Naive thymus-derived CD4-positive, alpha-beta T cell (primary cell): ENCODE measurements around the gene MORN3. TPM values are rescaled to one million over a fixed set of nuclear protein-coding genes. Genes with fewer than 3 reads are reported as not detected.
A peak's percentile ranks its signal among the peaks of the same experiment; 100 is the strongest.
"Not testable (repeated sequence)": the region's sequence is repeated elsewhere in the genome, so short reads cannot be mapped to it uniquely, and the experiment has no call there.

Source experiments
- ATAC-seq: fragments of 150-1000 bp; cut with Tn5 transposase; 2 replicates; pipeline ENCODE4 v1.10.0; 2021; ENCODE audit warnings: mild to moderate bottlenecking, moderate library complexity
- CTCF ChIA-PET: fragments of 350-600 bp; sonication (Branson Sonifier 250); formaldehyde crosslinking; loops from one replicate; lab custom pipeline; 2021; ENCODE audit warnings: antibody characterized with exemption; lab: Charles Lee
- POLR2A ChIA-PET: fragments of 350-600 bp; sonication (Branson Sonifier 250); formaldehyde crosslinking; loops from one replicate; lab custom pipeline; 2021; ENCODE audit warnings: antibody characterized with exemption, inconsistent platforms; lab: Charles Lee
- DNase-seq, 9 donors: peaks; one replicate each; pipeline versions ENCODE4 v3.0.0 to v3.0.0-alpha.2; 2020 to 2022; ENCODE audit warnings: mixed read lengths in 1 of 9
- H3K27ac ChIP-seq: one replicate; pipeline ENCODE4 v1.7.0; 2013; ENCODE audit warnings: mild to moderate bottlenecking, low read depth, low read length, moderate library complexity
- H3K27me3 ChIP-seq, 2 donors: one replicate each; pipeline ENCODE4 v1.7.0; 2013; ENCODE audit warnings: low read length in 2 of 2, mild to moderate bottlenecking in 2 of 2, moderate library complexity in 2 of 2; ENCODE audit not compliant: control insufficient read depth in 2 of 2, insufficient read depth in 2 of 2
- H3K36me3 ChIP-seq, 3 experiments: 1 replicate in 2 of 3; 2 replicates in 1 of 3; pipeline ENCODE4 v1.7.0; 2013; ENCODE audit warnings: low read length in 3 of 3, mild to moderate bottlenecking in 3 of 3, moderate library complexity in 1 of 3; ENCODE audit not compliant: insufficient read depth in 3 of 3, control insufficient read depth in 2 of 3
- H3K4me1 ChIP-seq, 2 donors: one replicate each; pipeline ENCODE4 v1.7.0; 2013; ENCODE audit warnings: low read length in 2 of 2, mild to moderate bottlenecking in 2 of 2, moderate library complexity in 1 of 2; ENCODE audit not compliant: control insufficient read depth in 2 of 2, insufficient read depth in 2 of 2
- H3K4me3 ChIP-seq: 2 replicates; pipeline ENCODE4 v1.7.0; 2013; ENCODE audit warnings: mild to moderate bottlenecking, low read length
- H3K9me3 ChIP-seq, 3 experiments: 1 replicate in 2 of 3; 2 replicates in 1 of 3; pipeline ENCODE4 v1.7.0; 2013; ENCODE audit warnings: low read length in 3 of 3; ENCODE audit not compliant: control insufficient read depth in 2 of 3
- H3K27ac Mint-ChIP-seq, 9 donors: one replicate each; pipeline ENCODE4 v1.8.0; 2020 to 2022; ENCODE audit warnings: mixed read lengths in 9 of 9, mild to moderate bottlenecking in 8 of 9, moderate library complexity in 5 of 9, inconsistent platforms in 2 of 9
- H3K27me3 Mint-ChIP-seq, 5 donors: one replicate each; pipeline ENCODE4 v1.8.0; 2021 to 2022; ENCODE audit warnings: mixed read lengths in 5 of 5, mild to moderate bottlenecking in 1 of 5
- H3K36me3 Mint-ChIP-seq, 5 donors: one replicate each; pipeline ENCODE4 v1.8.0; 2020 to 2022; ENCODE audit warnings: mixed read lengths in 5 of 5, mild to moderate bottlenecking in 3 of 5, inconsistent platforms in 1 of 5
- H3K4me1 Mint-ChIP-seq, 7 donors: one replicate each; pipeline ENCODE4 v1.8.0; 2020 to 2022; ENCODE audit warnings: mixed read lengths in 7 of 7, mild to moderate bottlenecking in 3 of 7, inconsistent platforms in 1 of 7
- H3K4me3 Mint-ChIP-seq, 10 donors: one replicate each; pipeline ENCODE4 v1.8.0; 2020 to 2022; ENCODE audit warnings: mild to moderate bottlenecking in 10 of 10, mixed read lengths in 10 of 10, moderate library complexity in 6 of 10, inconsistent platforms in 2 of 10
- H3K9me3 Mint-ChIP-seq, 11 donors: one replicate each; pipeline ENCODE4 v1.8.0; 2020 to 2022; ENCODE audit warnings: mixed read lengths in 11 of 11, mild to moderate bottlenecking in 4 of 11, inconsistent platforms in 1 of 11, moderate library complexity in 1 of 11
- intact Hi-C, 2 donors: fragments of 100-400 bp; cut with micrococcal nuclease; formaldehyde crosslinking; loops; one replicate each; pipeline ENCODE4 v1.15.1; 2023
- polyA plus RNA-seq, 2 donors: library from polyadenylated mRNA; unstranded; fragments of 300-500 nt; fragmentation: Illumina TruSeq; gene quantifications; one replicate each; pipeline ENCODE4 v1.2.3, GENCODE V29; 2021
- total RNA-seq, 6 experiments: library from RNA in 5 of 6; stranded (reverse) in 5 of 6; gene quantifications; 1 replicate in 5 of 6; 2 replicates in 1 of 6; pipeline ENCODE4 v1.2.3 and lab custom pipeline; 2021 to 2026

MORN3 gene
- total and polyA plus RNA-seq, 7 experiments from 2014 or later, result 2.3 to 19.2 (median 8.7) TPM

DNA sequence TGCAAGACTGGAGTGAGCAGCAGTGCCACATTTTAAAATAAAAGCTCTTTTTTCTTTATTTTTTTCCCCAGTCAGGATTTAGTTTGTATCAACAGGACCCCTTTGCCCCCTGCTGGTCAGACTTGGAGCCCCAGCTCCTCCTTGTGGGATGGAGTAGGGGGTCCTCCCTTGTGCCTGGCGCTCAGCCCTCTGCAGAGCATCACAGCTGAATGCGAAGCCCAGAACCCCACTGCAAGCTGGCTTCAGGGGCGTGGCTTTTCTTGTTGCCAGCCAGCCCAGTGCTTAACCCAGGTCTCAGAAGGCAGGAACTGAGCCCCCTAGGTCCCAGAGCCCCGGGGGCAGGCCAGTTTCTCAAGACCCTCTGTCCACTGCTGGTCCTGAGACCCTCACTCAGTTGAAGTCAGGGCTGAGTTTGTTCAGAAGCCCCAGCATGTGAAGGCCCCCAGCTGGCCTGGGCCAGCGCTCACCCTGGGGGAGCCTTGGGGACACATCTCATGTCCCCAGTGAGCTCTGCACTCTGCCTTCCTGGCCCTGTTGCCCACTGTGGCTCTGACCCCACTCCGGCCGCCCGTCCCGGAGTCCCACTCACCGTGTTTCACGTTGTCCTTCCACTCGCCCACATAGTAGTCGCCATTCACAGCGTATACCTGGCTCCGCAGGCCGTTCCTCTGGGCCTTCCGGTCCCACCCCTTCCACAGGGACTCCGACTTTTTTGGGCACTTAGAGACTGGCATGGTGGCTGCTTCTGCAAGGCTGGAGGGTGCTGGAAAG is 519 bp downstream of the MORN3 start:
- CTCF ChIA-PET, result interaction anchor here (0.6 to 7.6 kb wide), 29 partner anchors 8 to 1020 kb away, joined by 3 to 150 read pairs (median 4); partner anchors contain the start of gene ORAI1
- POLR2A ChIA-PET, result interaction anchor here (0.6 to 8.3 kb wide), 16 partner anchors 10 to 268 kb away, joined by 3 to 203 read pairs (median 5); partner anchors contain the start of genes KDM2B and ORAI1
- intact Hi-C loops, result loop anchor here (1.0 kb wide), 4 partner anchors 42 to 169 kb away; no protein-coding TSS in a partner anchor
- Histone ChIP-seq H3K27me3 (no peaks in the 10 kb centered on the region), H3K9me3 (no peaks in the 10 kb centered on the region), H3K36me3 (no peaks in the 10 kb centered on the region), H3K27ac (peak overlapping the region; percentile 36), H3K4me1 (peaks cover 16 to 53% of the 10 kb centered on the region in 2 donors), H3K4me3 (no peak overlapping the region)
- Mint-ChIP-seq H3K4me3 (peak overlapping the region in 9 of 10 donors; percentile 34 to 62 (median 54)), H3K4me1 (peaks cover 44 to 71% (median 57%) of the 10 kb centered on the region in 7 donors), H3K9me3 (peaks cover 0 to 4% (median 0%) of the 10 kb centered on the region in 11 donors), H3K27me3 (no peaks in the 10 kb centered on the region), H3K36me3 (peaks cover 0 to 15% (median 12%) of the 10 kb centered on the region in 5 donors), H3K27ac (peak overlapping the region; percentile 49 to 93 (median 75))
- DNase-seq (peak in 7 of 9 donors; percentile 32 to 66 (median 56)), ATAC-seq (no peak)

DNA sequence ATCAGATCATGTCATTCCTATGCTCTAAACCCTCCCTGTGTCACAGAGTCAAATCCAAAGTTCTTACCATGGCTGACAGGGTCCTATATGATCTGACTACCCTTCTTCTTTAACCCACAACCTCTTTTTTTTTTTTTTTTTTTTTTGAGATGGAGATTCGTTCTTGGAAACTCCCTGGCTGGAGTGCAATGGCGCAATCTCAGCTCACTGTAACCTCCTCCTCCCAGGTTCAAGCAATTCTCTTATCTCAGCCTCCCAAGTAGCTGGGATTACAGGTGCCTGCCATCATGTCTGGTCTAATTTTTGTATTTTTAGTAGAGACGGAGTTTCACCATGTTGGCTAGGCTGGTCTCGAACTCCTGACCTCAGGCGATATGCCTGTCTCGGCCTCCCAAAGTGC is 2.6 kb downstream of the MORN3 start:
- DNase-seq, H3K27me3 ChIP-seq, H3K36me3 ChIP-seq, H3K27me3 Mint-ChIP-seq, H3K9me3 ChIP-seq, H3K9me3 Mint-ChIP-seq, ATAC-seq, intact Hi-C loops, H3K4me3 ChIP-seq: not testable (repeated sequence)
- Mint-ChIP-seq H3K27ac (peak overlapping the region; percentile 79 to 96 (median 93)), H3K36me3 (peaks cover 0 to 19% (median 12%) of the 10 kb centered on the region in 5 donors), H3K4me1 (peaks cover 38 to 78% (median 59%) of the 10 kb centered on the region in 7 donors), H3K4me3 (peak overlapping the region in 8 of 10 donors; percentile 38 to 88 (median 70))
- peak overlapping the region; percentile 25 for H3K27ac ChIP-seq
- ChIA-PET CTCF (interaction anchor here (0.6 to 7.6 kb wide), 7 partner anchors 21 to 1082 kb away, joined by 3 to 150 read pairs (median 6); partner anchors contain the start of gene ORAI1), POLR2A (interaction anchor here (0.5 to 8.3 kb wide), 8 partner anchors 12 to 1449 kb away, joined by 3 to 203 read pairs (median 6); partner anchors contain the start of genes KDM2B and ORAI1)
- H3K4me1 ChIP-seq, result peaks cover 13 to 66% of the 10 kb centered on the region in 2 donors

GRCh38 chr12:121663610-121663929 is 5.9 kb downstream of the MORN3 start:
- Histone ChIP-seq H3K4me3 (no peak overlapping the region), H3K36me3 (no peaks in the 10 kb centered on the region), H3K27ac (peak overlapping the region; percentile 48), H3K4me1 (peaks cover 45 to 89% of the 10 kb centered on the region in 2 donors), H3K9me3 (no peaks in the 10 kb centered on the region), H3K27me3 (no peaks in the 10 kb centered on the region)
- Mint-ChIP-seq H3K4me3 (peak overlapping the region in 7 of 10 donors; percentile 34 to 88 (median 66)), H3K36me3 (peaks cover 0 to 26% (median 12%) of the 10 kb centered on the region in 5 donors), H3K4me1 (peaks cover 51 to 96% (median 70%) of the 10 kb centered on the region in 7 donors), H3K9me3 (peaks cover 0 to 5% (median 0%) of the 10 kb centered on the region in 11 donors), H3K27me3 (no peaks in the 10 kb centered on the region), H3K27ac (peak overlapping the region; percentile 71 to 100 (median 92))
- CTCF ChIA-PET, result no interaction called here
- intact Hi-C loops, result no loop called here
- POLR2A ChIA-PET, result interaction anchor here (1.2 kb wide), 1 partner anchor 36 kb away, joined by 3 read pairs; no protein-coding TSS in a partner anchor
- no peak for DNase-seq
- no peak for ATAC-seq

- Mint-ChIP-seq H3K36me3 (peaks cover 0 to 28% (median 14%) of the 10 kb centered on the region in 5 donors), H3K4me3 (peak overlapping the region in 6 of 10 donors; percentile 3 to 99 (median 25)), H3K27ac (peak overlapping the region; percentile 52 to 100 (median 97)), H3K4me1 (peaks cover 62 to 95% (median 76%) of the 10 kb centered on the region in 7 donors)
- intact Hi-C loops, H3K9me3 ChIP-seq, DNase-seq, H3K27me3 Mint-ChIP-seq, H3K9me3 Mint-ChIP-seq, ATAC-seq, H3K36me3 ChIP-seq, H3K4me3 ChIP-seq, H3K27me3 ChIP-seq: not testable (repeated sequence)
- Histone ChIP-seq H3K27ac (peak overlapping the region; percentile 81), H3K4me1 (peaks cover 49 to 80% of the 10 kb centered on the region in 2 donors)
- POLR2A ChIA-PET, result interaction anchor here (0.6 to 7.8 kb wide), 11 partner anchors 9 to 143 kb away, joined by 3 to 89 read pairs (median 4); partner anchors contain the start of genes MORN3, ORAI1 and SETD1B
- CTCF ChIA-PET, result interaction anchor here (0.6 to 1.2 kb wide), 7 partner anchors 8 to 133 kb away, joined by 3 to 7 read pairs (median 3); partner anchors contain the start of gene MORN3
Observed at GRCh38 chr12:121661353-121662105, 7.9 kb downstream of the MORN3 start.

- Mint-ChIP-seq H3K4me1 (peaks cover 43 to 77% (median 64%) of the 10 kb centered on the region in 7 donors), H3K27me3 (no peaks in the 10 kb centered on the region), H3K4me3 (peak overlapping the region; percentile 31 to 99 (median 68)), H3K36me3 (peaks cover 0 to 29% (median 5%) of the 10 kb centered on the region in 5 donors), H3K27ac (peak overlapping the region; percentile 70 to 100 (median 97)), H3K9me3 (peaks cover 0 to 6% (median 0%) of the 10 kb centered on the region in 11 donors)
- peak in 1 of 9 donors; percentile 37 for DNase-seq
- intact Hi-C loops, result loop anchor here in 1 of 2 donors (2.0 kb wide), 1 partner anchor 31 kb away; the partner anchor contains the start of gene ORAI1
- no peak overlapping the region for H3K4me3 ChIP-seq
- H3K36me3 ChIP-seq, result no peaks in the 10 kb centered on the region
- ATAC-seq, result no peak
- ChIA-PET POLR2A (interaction anchor here (0.6 to 7.8 kb wide), 10 partner anchors 9 to 120 kb away, joined by 3 to 89 read pairs (median 6); partner anchors contain the start of genes KDM2B, MORN3 and ORAI1), CTCF (interaction anchor here (1.1 to 4.1 kb wide), 4 partner anchors 11 to 30 kb away, joined by 4 to 20 read pairs (median 10); partner anchors contain the start of gene MORN3)
- H3K27ac ChIP-seq, result peak overlapping the region; percentile 35
- no peaks in the 10 kb centered on the region for H3K9me3 ChIP-seq
- H3K4me1 ChIP-seq, result peaks cover 38 to 47% of the 10 kb centered on the region in 2 donors
- H3K27me3 ChIP-seq, result no peaks in the 10 kb centered on the region
Observed at GRCh38 chr12:121657305-121658008, 12.0 kb downstream of the MORN3 start.
